Ishikawa (cell line): ENCODE data around the gene AMH.
A peak's percentile ranks its signal among the peaks of the same experiment; 100 is the strongest.

Source experiments
- CEBPB ChIP-seq: IDR thresholded peaks from 2 replicates; pipeline ENCODE4 v1.6.1; 2012
- CREB1 ChIP-seq: IDR thresholded peaks from 2 replicates; pipeline ENCODE4 v1.6.1; 2012; ENCODE audit warnings: low read depth
- EGR1 ChIP-seq: IDR thresholded peaks from 2 replicates; pipeline ENCODE4 v1.6.1; 2012
- EP300 ChIP-seq: IDR thresholded peaks from 2 replicates; pipeline ENCODE4 v1.6.1; 2012; ENCODE audit warnings: borderline replicate concordance
- NFIC ChIP-seq: IDR thresholded peaks from 2 replicates; pipeline ENCODE4 v1.6.1; 2012
- RAD21 ChIP-seq: IDR thresholded peaks from 2 replicates; pipeline ENCODE4 v1.6.1; 2012; ENCODE audit warnings: low read depth
- TAF1 ChIP-seq: IDR thresholded peaks from 2 replicates; pipeline ENCODE4 v1.6.1; 2012; ENCODE audit warnings: low read depth, mild to moderate bottlenecking
- TCF12 ChIP-seq: IDR thresholded peaks from 2 replicates; pipeline ENCODE4 v1.6.1; 2012; ENCODE audit warnings: low read depth
- TEAD4 ChIP-seq: IDR thresholded peaks from 2 replicates; pipeline ENCODE4 v1.6.1; 2012
- YY1 ChIP-seq: IDR thresholded peaks from 2 replicates; pipeline ENCODE4 v1.6.1; 2012; ENCODE audit warnings: low read depth
- ZBTB7A ChIP-seq: IDR thresholded peaks from 2 replicates; pipeline ENCODE4 v1.6.1; 2012; ENCODE audit warnings: low read depth
- TF ChIP-seq, protein P1 (sequence below): IDR thresholded peaks from 2 replicates; pipeline ENCODE4 v1.6.1; 2012; ENCODE audit warnings: low read depth, mild to moderate bottlenecking
- TF ChIP-seq, protein P2 (sequence below): IDR thresholded peaks from 2 replicates; pipeline ENCODE4 v1.6.1; 2012

GRCh38 chr19:2235381-2236063 lies 13.6 kb upstream of the AMH start:
- TF ChIP-seq RAD21 (no peak; the same call in 1 of the 2 replicates), CREB1 (no peak), TEAD4 (no peak), CEBPB (no peak), EGR1 (no peak), TCF12 (peak; percentile 71), TAF1 (no peak; the same call in 1 of the 2 replicates), ZBTB7A (0 out of 2 replicates have a peak, but pooled peaks have one; percentile 21), NFIC (peak; percentile 35), YY1 (no peak), EP300 (no peak; the same call in 1 of the 2 replicates)
- TF ChIP-seq, protein P1, sequence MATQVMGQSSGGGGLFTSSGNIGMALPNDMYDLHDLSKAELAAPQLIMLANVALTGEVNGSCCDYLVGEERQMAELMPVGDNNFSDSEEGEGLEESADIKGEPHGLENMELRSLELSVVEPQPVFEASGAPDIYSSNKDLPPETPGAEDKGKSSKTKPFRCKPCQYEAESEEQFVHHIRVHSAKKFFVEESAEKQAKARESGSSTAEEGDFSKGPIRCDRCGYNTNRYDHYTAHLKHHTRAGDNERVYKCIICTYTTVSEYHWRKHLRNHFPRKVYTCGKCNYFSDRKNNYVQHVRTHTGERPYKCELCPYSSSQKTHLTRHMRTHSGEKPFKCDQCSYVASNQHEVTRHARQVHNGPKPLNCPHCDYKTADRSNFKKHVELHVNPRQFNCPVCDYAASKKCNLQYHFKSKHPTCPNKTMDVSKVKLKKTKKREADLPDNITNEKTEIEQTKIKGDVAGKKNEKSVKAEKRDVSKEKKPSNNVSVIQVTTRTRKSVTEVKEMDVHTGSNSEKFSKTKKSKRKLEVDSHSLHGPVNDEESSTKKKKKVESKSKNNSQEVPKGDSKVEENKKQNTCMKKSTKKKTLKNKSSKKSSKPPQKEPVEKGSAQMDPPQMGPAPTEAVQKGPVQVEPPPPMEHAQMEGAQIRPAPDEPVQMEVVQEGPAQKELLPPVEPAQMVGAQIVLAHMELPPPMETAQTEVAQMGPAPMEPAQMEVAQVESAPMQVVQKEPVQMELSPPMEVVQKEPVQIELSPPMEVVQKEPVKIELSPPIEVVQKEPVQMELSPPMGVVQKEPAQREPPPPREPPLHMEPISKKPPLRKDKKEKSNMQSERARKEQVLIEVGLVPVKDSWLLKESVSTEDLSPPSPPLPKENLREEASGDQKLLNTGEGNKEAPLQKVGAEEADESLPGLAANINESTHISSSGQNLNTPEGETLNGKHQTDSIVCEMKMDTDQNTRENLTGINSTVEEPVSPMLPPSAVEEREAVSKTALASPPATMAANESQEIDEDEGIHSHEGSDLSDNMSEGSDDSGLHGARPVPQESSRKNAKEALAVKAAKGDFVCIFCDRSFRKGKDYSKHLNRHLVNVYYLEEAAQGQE, result no peak
- TF ChIP-seq, protein P2, sequence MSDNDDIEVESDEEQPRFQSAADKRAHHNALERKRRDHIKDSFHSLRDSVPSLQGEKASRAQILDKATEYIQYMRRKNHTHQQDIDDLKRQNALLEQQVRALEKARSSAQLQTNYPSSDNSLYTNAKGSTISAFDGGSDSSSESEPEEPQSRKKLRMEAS, result 0 out of 2 replicates have a peak, but pooled peaks have one; percentile 32
